ENCODE measurements around the gene WFDC12.

WFDC12 gene

GRCh38 chr20:45094201-45094600 is 30.1 kb downstream of the WFDC12 start:
- H3K27ac ChIP-seq (ENCODE audit: low read depth, low read length): no peak overlapping the region
- no peaks in the 10 kb centered on the region for H4K20me1 ChIP-seq (ENCODE audit: control insufficient read depth, insufficient read depth, low read depth, low read length)
- peaks cover 30% of the 10 kb centered on the region for H3K4me1 ChIP-seq (ENCODE audit: control insufficient read depth, low read length)
- no peak overlapping the region for H3K4me2 ChIP-seq (ENCODE audit: low read length)
- no peak overlapping the region for H3K4me3 ChIP-seq (ENCODE audit: low read length)
- no peaks in the 10 kb centered on the region for H3K27me3 ChIP-seq (ENCODE audit: control insufficient read depth, low read length)
- H3K9me2 ChIP-seq (replicated peaks; ENCODE audit: control insufficient read depth, low read length): no peaks in the 10 kb centered on the region
- no peaks in the 10 kb centered on the region for H3K9me3 ChIP-seq (ENCODE audit: control insufficient read depth, insufficient read depth, low read length)
- no peaks in the 10 kb centered on the region for H3K79me2 ChIP-seq (ENCODE audit: control insufficient read depth, low read length)
- H3K36me3 ChIP-seq (ENCODE audit: control insufficient read depth, low read length): peaks cover 18% of the 10 kb centered on the region
- no peak for TF ChIP-seq CTCF (IDR thresholded peaks at IDR 0.05; ENCODE audit: low read depth, low read length, poor library complexity, severe bottlenecking)
- TF ChIP-seq EZH2phosphoT487 (IDR thresholded peaks at IDR 0.05; ENCODE audit: borderline replicate concordance, low read length): no peak
- no peaks in the 10 kb centered on the region for H3F3A ChIP-seq (ENCODE audit: control insufficient read depth, insufficient read depth)

- Histone ChIP-seq H3K36me3 (ENCODE audit: control insufficient read depth, low read length) (peaks cover 22% of the 10 kb centered on the region), H3K27me3 (ENCODE audit: control insufficient read depth, low read length) (no peaks in the 10 kb centered on the region), H3K27ac (ENCODE audit: low read depth, low read length) (no peak overlapping the region), H3K79me2 (ENCODE audit: control insufficient read depth, low read length) (no peaks in the 10 kb centered on the region), H3K4me2 (ENCODE audit: low read length) (no peak overlapping the region), H4K20me1 (ENCODE audit: control insufficient read depth, insufficient read depth, low read depth, low read length) (no peaks in the 10 kb centered on the region), H3K4me1 (ENCODE audit: control insufficient read depth, low read length) (peaks cover 30% of the 10 kb centered on the region), H3K4me3 (ENCODE audit: low read length) (no peak overlapping the region), H3K9me3 (ENCODE audit: control insufficient read depth, insufficient read depth, low read length) (no peaks in the 10 kb centered on the region), H3F3A (ENCODE audit: control insufficient read depth, insufficient read depth) (no peaks in the 10 kb centered on the region), H3K9me2 (replicated peaks; ENCODE audit: control insufficient read depth, low read length) (no peaks in the 10 kb centered on the region)
- no peak for TF ChIP-seq EZH2phosphoT487 (IDR thresholded peaks at IDR 0.05; ENCODE audit: borderline replicate concordance, low read length)
- TF ChIP-seq CTCF (IDR thresholded peaks at IDR 0.05; ENCODE audit: low read depth, low read length, poor library complexity, severe bottlenecking): no peak
Observed at GRCh38 chr20:45092898-45093297, 31.4 kb downstream of the WFDC12 start.

GRCh38 chr20:45091366-45091765 is 32.9 kb downstream of the WFDC12 start:
- peaks cover 44% of the 10 kb centered on the region for H3K4me1 ChIP-seq (ENCODE audit: control insufficient read depth, low read length)
- no peak for TF ChIP-seq EZH2phosphoT487 (IDR thresholded peaks at IDR 0.05; ENCODE audit: borderline replicate concordance, low read length)
- TF ChIP-seq CTCF (IDR thresholded peaks at IDR 0.05; ENCODE audit: low read depth, low read length, poor library complexity, severe bottlenecking): no peak
- no peaks in the 10 kb centered on the region for H4K20me1 ChIP-seq (ENCODE audit: control insufficient read depth, insufficient read depth, low read depth, low read length)
- H3K4me2 ChIP-seq (ENCODE audit: low read length): peak overlapping the region; percentile 35; the same call in 1 of the 2 replicates
- no peaks in the 10 kb centered on the region for H3F3A ChIP-seq (ENCODE audit: control insufficient read depth, insufficient read depth)
- H3K9me2 ChIP-seq (replicated peaks; ENCODE audit: control insufficient read depth, low read length): no peaks in the 10 kb centered on the region
- H3K9me3 ChIP-seq (ENCODE audit: control insufficient read depth, insufficient read depth, low read length): no peaks in the 10 kb centered on the region
- H3K27me3 ChIP-seq (ENCODE audit: control insufficient read depth, low read length): no peaks in the 10 kb centered on the region
- no peak overlapping the region for H3K4me3 ChIP-seq (ENCODE audit: low read length)
- no peak overlapping the region for H3K27ac ChIP-seq (ENCODE audit: low read depth, low read length)
- peaks cover 29% of the 10 kb centered on the region for H3K36me3 ChIP-seq (ENCODE audit: control insufficient read depth, low read length)
- no peaks in the 10 kb centered on the region for H3K79me2 ChIP-seq (ENCODE audit: control insufficient read depth, low read length)

GRCh38 chr20:45090481-45090880 is 33.8 kb downstream of the WFDC12 start:
- Histone ChIP-seq H3F3A (ENCODE audit: control insufficient read depth, insufficient read depth) (no peaks in the 10 kb centered on the region), H3K27ac (ENCODE audit: low read depth, low read length) (no peak overlapping the region), H3K36me3 (ENCODE audit: control insufficient read depth, low read length) (peaks cover 34% of the 10 kb centered on the region), H4K20me1 (ENCODE audit: control insufficient read depth, insufficient read depth, low read depth, low read length) (no peaks in the 10 kb centered on the region), H3K79me2 (ENCODE audit: control insufficient read depth, low read length) (no peaks in the 10 kb centered on the region), H3K4me2 (ENCODE audit: low read length) (no peak overlapping the region), H3K4me3 (ENCODE audit: low read length) (no peak overlapping the region), H3K9me3 (ENCODE audit: control insufficient read depth, insufficient read depth, low read length) (no peaks in the 10 kb centered on the region), H3K9me2 (replicated peaks; ENCODE audit: control insufficient read depth, low read length) (no peaks in the 10 kb centered on the region), H3K27me3 (ENCODE audit: control insufficient read depth, low read length) (no peaks in the 10 kb centered on the region), H3K4me1 (ENCODE audit: control insufficient read depth, low read length) (peaks cover 43% of the 10 kb centered on the region)
- no peak for TF ChIP-seq EZH2phosphoT487 (IDR thresholded peaks at IDR 0.05; ENCODE audit: borderline replicate concordance, low read length)
- TF ChIP-seq CTCF (IDR thresholded peaks at IDR 0.05; ENCODE audit: low read depth, low read length, poor library complexity, severe bottlenecking): no peak

Measured in DOHH2 (cell line).